Heart right ventricle (tissue), 16 donors: Measurements from ENCODE around the gene EWSR1. TPM values are rescaled to one million over a fixed set of nuclear protein-coding genes. Genes with fewer than 3 reads are reported as not detected.

ENCODE experiments used
- ATAC-seq, 8 donors: fragments of 200-7000 bp; cut with Tn5 transposase; one replicate each; pipeline ENCODE4 v1.9.1; 2020; ENCODE audit warnings: mild to moderate bottlenecking in 8 of 8, moderate library complexity in 8 of 8, moderate number of reproducible peaks in 1 of 8
- DNase-seq, 2 donors: peaks; one replicate each; pipeline ENCODE4 v3.0.0-alpha.2; 2020
- H3K27ac ChIP-seq, 10 donors: fragments of 200-600 bp; sonication (generic) in 2 of 10; one replicate each; pipeline versions ENCODE4 v1.5.0 to v1.8.0; 2020 to 2022; ENCODE audit warnings: mild to moderate bottlenecking in 3 of 10
- H3K27me3 ChIP-seq, 7 donors: fragments of 200-600 bp; one replicate each; pipeline ENCODE4 v1.8.0; 2021 to 2022; ENCODE audit warnings: mild to moderate bottlenecking in 2 of 7
- H3K36me3 ChIP-seq, 9 donors: fragments of 200-600 bp; sonication (generic) in 1 of 9; one replicate each; pipeline versions ENCODE4 v1.5.0 to v1.8.0; 2020 to 2022; ENCODE audit warnings: mild to moderate bottlenecking in 2 of 9
- H3K4me1 ChIP-seq, 9 donors: fragments of 200-600 bp; sonication (generic) in 1 of 9; one replicate each; pipeline versions ENCODE4 v1.5.0 to v1.8.0; 2020 to 2022; ENCODE audit warnings: mild to moderate bottlenecking in 4 of 9
- H3K4me3 ChIP-seq, 10 donors: fragments of 200-600 bp; sonication (generic) in 2 of 10; one replicate each; pipeline versions ENCODE4 v1.5.0 to v1.8.0; 2020 to 2022; ENCODE audit warnings: mild to moderate bottlenecking in 7 of 10, moderate library complexity in 2 of 10
- H3K9me3 ChIP-seq, 11 donors: fragments of 200-600 bp in 10 of 11; sonication (generic) in 2 of 11; one replicate each; pipeline versions ENCODE4 v1.5.0 to v1.8.0; 2013 to 2022; ENCODE audit warnings: mild to moderate bottlenecking in 2 of 11, control low read depth in 1 of 11, moderate library complexity in 1 of 11
- WGBS, 2 donors: extraction: QIAGEN DNeasy Blood & Tissue Kit; methylation state at CpG; one replicate each; pipeline ENCODE4 v1.1.7; 2013; ENCODE audit warnings: inconsistent platforms in 1 of 2; 5-methylcytosine and 5-hydroxymethylcytosine counted together
- intact Hi-C, 10 donors: fragments of 100-400 bp; cut with DNase I; formaldehyde crosslinking; loops; one replicate each; pipeline versions ENCODE4 v1.11.1 to v1.14.2; 2022
- polyA plus RNA-seq, 2 donors: library from polyadenylated mRNA; stranded (reverse); fragments of 200-250 nt; gene quantifications; one replicate each; pipeline ENCODE4 v1.2.3, GENCODE V29; 2013
- total RNA-seq, 10 donors: library from RNA; stranded (reverse); fragmentation: NEBNext Ultra II Directional in 3 of 10; extraction: Animal tissue kit (Norgen Biotek cat#: 25700) in 3 of 10; gene quantifications; one replicate each; pipeline versions ENCODE4 v1.2.1 to v1.2.4, GENCODE V29; 2021 to 2023
- TF ChIP-seq, protein P1 (sequence below), 9 donors: fragments of 200-600 bp; sonication (generic) in 2 of 9; IDR thresholded peaks; one replicate each; pipeline versions ENCODE4 v1.5.0 to v1.8.0; 2021 to 2022; ENCODE audit warnings: antibody characterized with exemption in 9 of 9, mild to moderate bottlenecking in 5 of 9, moderate library complexity in 1 of 9
- donor health status: Arrhythmogenic right ventricular cardiomyopathy.
- donor health status: ischemic (EF 13 %, LVEDD 7.1; RV severe dilation, severe dysfunction).
- donor health status: healthy with polysubstance abuse.
- donor health status: DM: no; HTN: yes; CAD: no.
- donor health status: DM: no; HTN: no; CAD: no.
- donor health status: ischemic (EF 25% LVEDD 6.9; RV normal size, moderate dysfunction).
- donor health status: ischemic (EF 25% LVEDD 5.7; RV mildly dilated, moderate dysfunction).
- donor health status: healthy.
- donor health status: DM: yes; HTN: yes; CAD: no.
- donor health status: Ischemic cardiomyopathy.
- donor health status: ischemic (EF 35%, LVEDD 5.7; RV mildly dilated, moderate dysfunction).
- donor health status: nonischemic (EF 11% LVEDD 7.7; RV severe dilation, severe dysfunction).
- donor health status: DM: yes; HTN: yes; CAD: no.
- donor health status: PGD.
- donor health status: ischemic (EF 29% LVEDD 5.4; RV normal size, mild dysfunction).
- donor health status: nonischemic (EF 23%, LVEDD 6.1; RV moderate dilation, normal function).

The EWSR1 gene
- total and polyA plus RNA-seq, 12 donors = 105 to 153 (median 137) TPM

DNA sequence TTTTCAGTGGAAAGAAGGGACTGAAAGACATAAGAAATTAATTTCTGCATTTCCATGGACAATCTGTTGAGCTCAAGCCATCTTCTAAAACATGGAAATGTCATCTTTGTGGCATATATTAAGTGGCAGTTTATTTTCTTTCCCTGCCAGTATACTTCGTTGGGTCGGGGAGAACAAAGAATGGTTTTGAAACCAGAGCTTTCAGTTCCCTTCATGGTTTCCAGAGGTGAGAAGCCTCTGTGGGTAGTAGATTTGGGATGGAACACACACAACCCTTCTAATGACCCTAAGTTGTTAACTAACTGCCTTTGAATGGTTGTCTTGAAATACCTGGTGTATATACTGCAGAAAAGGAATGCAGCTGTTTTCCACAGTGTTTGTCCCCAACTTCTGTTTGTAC is 20.8 kb downstream of the EWSR1 start:
- H3K36me3 ChIP-seq = peaks cover 0 to 100% (median 87%) of the 10 kb centered on the region in 9 donors
- H3K9me3 ChIP-seq = no peaks in the 10 kb centered on the region
- H3K4me3 ChIP-seq = no peak overlapping the region
- peaks cover 0 to 8% (median 0%) of the 10 kb centered on the region in 9 donors for H3K4me1 ChIP-seq
- TF ChIP-seq, protein P1, sequence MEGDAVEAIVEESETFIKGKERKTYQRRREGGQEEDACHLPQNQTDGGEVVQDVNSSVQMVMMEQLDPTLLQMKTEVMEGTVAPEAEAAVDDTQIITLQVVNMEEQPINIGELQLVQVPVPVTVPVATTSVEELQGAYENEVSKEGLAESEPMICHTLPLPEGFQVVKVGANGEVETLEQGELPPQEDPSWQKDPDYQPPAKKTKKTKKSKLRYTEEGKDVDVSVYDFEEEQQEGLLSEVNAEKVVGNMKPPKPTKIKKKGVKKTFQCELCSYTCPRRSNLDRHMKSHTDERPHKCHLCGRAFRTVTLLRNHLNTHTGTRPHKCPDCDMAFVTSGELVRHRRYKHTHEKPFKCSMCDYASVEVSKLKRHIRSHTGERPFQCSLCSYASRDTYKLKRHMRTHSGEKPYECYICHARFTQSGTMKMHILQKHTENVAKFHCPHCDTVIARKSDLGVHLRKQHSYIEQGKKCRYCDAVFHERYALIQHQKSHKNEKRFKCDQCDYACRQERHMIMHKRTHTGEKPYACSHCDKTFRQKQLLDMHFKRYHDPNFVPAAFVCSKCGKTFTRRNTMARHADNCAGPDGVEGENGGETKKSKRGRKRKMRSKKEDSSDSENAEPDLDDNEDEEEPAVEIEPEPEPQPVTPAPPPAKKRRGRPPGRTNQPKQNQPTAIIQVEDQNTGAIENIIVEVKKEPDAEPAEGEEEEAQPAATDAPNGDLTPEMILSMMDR (IDR thresholded peaks at IDR 0.05) = no peak
- intact Hi-C loops = no loop called here
- H3K27ac ChIP-seq = no peak overlapping the region
- no peaks in the 10 kb centered on the region for H3K27me3 ChIP-seq
- WGBS, 2 donors = 63 to 69% methylated on average over 2 of the region's 2 CpGs
- no peak for ATAC-seq
- no peak for DNase-seq

GRCh38 chr22:29290061-29290460 is 22.0 kb downstream of the EWSR1 start:
- WGBS, 2 donors = 69 to 72% methylated on average over 5 of the region's 5 CpGs
- TF ChIP-seq, protein P1 (IDR thresholded peaks at IDR 0.05) = no peak
- H3K27me3 ChIP-seq = no peaks in the 10 kb centered on the region
- no peaks in the 10 kb centered on the region for H3K9me3 ChIP-seq
- no peak overlapping the region for H3K27ac ChIP-seq
- DNase-seq (no peak), ATAC-seq (no peak)
- peaks cover 2 to 100% (median 85%) of the 10 kb centered on the region in 9 donors for H3K36me3 ChIP-seq
- peaks cover 0 to 8% (median 0%) of the 10 kb centered on the region in 9 donors for H3K4me1 ChIP-seq
- H3K4me3 ChIP-seq = no peak overlapping the region
- intact Hi-C loops = loop anchor here in 1 of 10 donors (10.0 kb wide), 1 partner anchor 235 kb away; no protein-coding TSS in a partner anchor

DNA sequence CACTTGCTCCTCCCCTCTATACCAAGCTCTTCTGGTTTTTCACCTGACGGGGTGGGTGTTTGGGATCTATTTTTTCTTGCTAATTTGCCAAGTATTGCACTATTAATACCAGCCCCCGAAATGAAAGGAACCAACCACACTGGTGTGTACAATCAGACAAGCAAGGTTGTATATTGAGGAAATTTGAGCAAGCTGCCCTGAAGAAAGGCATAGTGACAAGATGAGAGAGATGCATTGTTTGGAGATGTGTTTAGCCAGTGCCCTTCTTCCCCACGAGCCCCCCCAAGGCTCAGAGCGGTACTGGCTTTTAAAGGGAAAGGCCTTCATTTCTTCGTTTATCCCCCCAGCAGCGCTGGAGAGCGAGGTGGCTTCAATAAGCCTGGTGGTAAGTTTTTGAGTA is 23.1 kb downstream of the EWSR1 start:
- H3K36me3 ChIP-seq = peaks cover 4 to 100% (median 93%) of the 10 kb centered on the region in 9 donors
- TF ChIP-seq, protein P1 (IDR thresholded peaks at IDR 0.05) = no peak
- ATAC-seq = no peak
- DNase-seq = no peak
- no peak overlapping the region for H3K27ac ChIP-seq
- no peak overlapping the region for H3K4me3 ChIP-seq
- 69 to 77% methylated on average over 7 of the region's 7 CpGs for WGBS, 2 donors
- H3K27me3 ChIP-seq = no peaks in the 10 kb centered on the region
- intact Hi-C loops = loop anchor here in 1 of 10 donors (10.0 kb wide), 1 partner anchor 234 kb away; no protein-coding TSS in a partner anchor
- no peaks in the 10 kb centered on the region for H3K9me3 ChIP-seq
- peaks cover 0 to 8% (median 0%) of the 10 kb centered on the region in 9 donors for H3K4me1 ChIP-seq

DNA sequence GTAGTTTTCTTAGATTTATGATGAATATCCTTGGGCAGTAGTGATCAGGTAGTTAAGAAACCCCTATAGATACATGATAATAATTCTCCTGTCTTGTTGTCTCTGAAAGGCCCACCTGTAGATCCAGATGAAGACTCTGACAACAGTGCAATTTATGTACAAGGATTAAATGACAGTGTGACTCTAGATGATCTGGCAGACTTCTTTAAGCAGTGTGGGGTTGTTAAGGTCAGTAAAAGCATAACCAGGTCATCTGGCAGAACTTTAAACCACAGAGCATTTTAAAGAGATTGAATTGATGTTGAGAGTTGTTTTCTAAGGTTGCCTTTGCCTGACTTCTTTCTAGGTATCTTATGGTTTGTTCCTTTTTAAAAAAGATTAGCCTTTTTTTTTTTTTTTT is 24.3 kb downstream of the EWSR1 start:
- Histone ChIP-seq H3K27ac (no peak overlapping the region), H3K9me3 (no peaks in the 10 kb centered on the region), H3K4me3 (no peak overlapping the region), H3K36me3 (peaks cover 9 to 100% (median 93%) of the 10 kb centered on the region in 9 donors), H3K4me1 (peaks cover 0 to 8% (median 0%) of the 10 kb centered on the region in 9 donors), H3K27me3 (no peaks in the 10 kb centered on the region)
- ATAC-seq (no peak), DNase-seq (no peak)
- TF ChIP-seq, protein P1 (IDR thresholded peaks at IDR 0.05) = no peak
- intact Hi-C loops = loop anchor here in 1 of 10 donors (10.0 kb wide), 1 partner anchor 232 kb away; no protein-coding TSS in a partner anchor
